CD14-positive monocyte (primary cell): ENCODE measurements around the gene CLEC18A. TPM values are rescaled to one million over a fixed set of nuclear protein-coding genes. Genes with fewer than 3 reads are reported as not detected.

Experiments used
- DNase-seq, 3 donors: peaks; one replicate each; pipeline ENCODE4 v3.0.0-alpha.2; 2011 to 2022
- H2AFZ ChIP-seq: 2 replicates; pipeline ENCODE4 v1.6.0; 2012; ENCODE audit warnings: mild to moderate bottlenecking, low read depth, low read length, inconsistent platforms; ENCODE audit not compliant: insufficient read depth, poor library complexity, severe bottlenecking
- H3K27ac ChIP-seq, 2 donors: 1 replicate in 1 of 2; 2 replicates in 1 of 2; pipeline ENCODE4 v1.5.1; 2012 to 2013; ENCODE audit warnings: low read length in 2 of 2, control low read depth in 1 of 2, inconsistent platforms in 1 of 2, low read depth in 1 of 2, mild to moderate bottlenecking in 1 of 2
- H3K27me3 ChIP-seq, 2 donors: one replicate each; pipeline versions ENCODE4 v1.6.0 to v1.6.1; 2011 to 2013; ENCODE audit warnings: low read length in 2 of 2; ENCODE audit not compliant: control insufficient read depth in 2 of 2, insufficient read depth in 2 of 2
- H3K36me3 ChIP-seq, 2 donors: replicated peaks in 1 of 2; 1 replicate in 1 of 2; 2 replicates in 1 of 2; pipeline versions ENCODE4 v1.5.1 to v1.6.1; 2012 to 2013; ENCODE audit warnings: low read length in 2 of 2, control low read depth in 1 of 2, inconsistent platforms in 1 of 2, mild to moderate bottlenecking in 1 of 2; ENCODE audit not compliant: insufficient read depth in 2 of 2, control insufficient read depth in 1 of 2
- H3K4me1 ChIP-seq, 2 donors: 1 replicate in 1 of 2; 2 replicates in 1 of 2; pipeline versions ENCODE4 v1.5.1 to v1.6.1; 2012 to 2013; ENCODE audit warnings: low read length in 2 of 2, control low read depth in 1 of 2, inconsistent platforms in 1 of 2, mild to moderate bottlenecking in 1 of 2, moderate library complexity in 1 of 2; ENCODE audit not compliant: insufficient read depth in 2 of 2, control insufficient read depth in 1 of 2
- H3K4me2 ChIP-seq: replicated peaks from 2 replicates; pipeline ENCODE3; 2012; ENCODE audit warnings: low read length, moderate library complexity, mild to moderate bottlenecking; ENCODE audit not compliant: poor library complexity, severe bottlenecking; ENCODE audit errors: extremely low read depth
- H3K4me3 ChIP-seq, 3 experiments: fragments of 200-600 bp in 1 of 3; sonication (generic) in 1 of 3; replicated peaks in 1 of 3; 1 replicate in 2 of 3; 2 replicates in 1 of 3; pipeline ENCODE4 v1.5.1; 2011 to 2013; ENCODE audit warnings: low read length in 3 of 3, mild to moderate bottlenecking in 3 of 3, control low read depth in 2 of 3, low read depth in 2 of 3, inconsistent platforms in 1 of 3, moderate library complexity in 1 of 3
- H3K79me2 ChIP-seq: 2 replicates; pipeline ENCODE4 v1.6.0; 2012; ENCODE audit warnings: mild to moderate bottlenecking, control low read depth, inconsistent platforms, low read length, moderate library complexity; ENCODE audit not compliant: insufficient read depth
- H3K9ac ChIP-seq: 2 replicates; pipeline ENCODE4 v1.6.0; 2017; ENCODE audit warnings: low read length, mild to moderate bottlenecking; ENCODE audit not compliant: insufficient read depth, poor library complexity, severe bottlenecking
- H3K9me3 ChIP-seq, 2 donors: replicated peaks in 1 of 2; 1 replicate in 1 of 2; 2 replicates in 1 of 2; pipeline versions ENCODE4 v1.5.1 to v1.6.1; 2012 to 2013; ENCODE audit warnings: low read length in 2 of 2, control low read depth in 1 of 2; ENCODE audit not compliant: control insufficient read depth in 1 of 2, insufficient read depth in 1 of 2
- H4K20me1 ChIP-seq: 2 replicates; pipeline ENCODE4 v1.6.0; 2012; ENCODE audit warnings: mild to moderate bottlenecking, low read length, control low read depth, moderate library complexity; ENCODE audit not compliant: insufficient read depth
- H3K27ac Mint-ChIP-seq, 7 donors: one replicate each; pipeline ENCODE4 v1.8.0; 2020; ENCODE audit warnings: mild to moderate bottlenecking in 7 of 7, mixed read lengths in 7 of 7, moderate library complexity in 6 of 7, inconsistent platforms in 2 of 7
- H3K27me3 Mint-ChIP-seq, 3 donors: one replicate each; pipeline ENCODE4 v1.8.0; 2021 to 2022; ENCODE audit warnings: low read depth in 3 of 3, mild to moderate bottlenecking in 3 of 3, mixed read lengths in 3 of 3, moderate library complexity in 3 of 3, inconsistent platforms in 1 of 3
- H3K36me3 Mint-ChIP-seq, 2 donors: one replicate each; pipeline ENCODE4 v1.8.0; 2020; ENCODE audit warnings: mixed read lengths in 2 of 2, inconsistent platforms in 1 of 2, mild to moderate bottlenecking in 1 of 2
- H3K4me1 Mint-ChIP-seq: one replicate; pipeline ENCODE4 v1.8.0; 2020; ENCODE audit warnings: mild to moderate bottlenecking, mixed read lengths
- H3K4me3 Mint-ChIP-seq, 2 donors: one replicate each; pipeline ENCODE4 v1.8.0; 2020; ENCODE audit warnings: mild to moderate bottlenecking in 2 of 2, mixed read lengths in 2 of 2, moderate library complexity in 1 of 2
- H3K9me3 Mint-ChIP-seq, 7 donors: one replicate each; pipeline ENCODE4 v1.8.0; 2020 to 2022; ENCODE audit warnings: mixed read lengths in 7 of 7, mild to moderate bottlenecking in 6 of 7, moderate library complexity in 6 of 7, inconsistent platforms in 2 of 7
- WGBS: methylation state at CpG from one replicate; pipeline ENCODE4 v1.1.5; 2013; ENCODE audit warnings: missing lambda C conversion rate; ENCODE audit not compliant: insufficient coverage; 5-methylcytosine and 5-hydroxymethylcytosine counted together
- intact Hi-C, 2 donors: fragments of 100-400 bp; cut with micrococcal nuclease; formaldehyde crosslinking; loops; one replicate each; pipeline versions ENCODE4 v1.15.0 to v1.15.1; 2023
- polyA plus RNA-seq, 3 donors: library from polyadenylated mRNA; depleted of rRNA in 1 of 3; unstranded in 2 of 3; stranded (reverse) in 1 of 3; fragments of 300-500 nt in 2 of 3; fragments of >200 nt in 1 of 3; fragmentation: Illumina TruSeq in 2 of 3; gene quantifications; 1 replicate in 2 of 3; 2 replicates in 1 of 3; pipeline ENCODE4 v1.2.3, GENCODE V29; 2012 to 2021
- TF ChIP-seq, protein P1 (sequence below): fragments of 200-600 bp; IDR thresholded peaks from one replicate; pipeline ENCODE4 v1.8.0; 2022; ENCODE audit warnings: antibody characterized with exemption, mild to moderate bottlenecking

The CLEC18A gene
- polyA plus RNA-seq, 3 donors: 2.7 TPM; not detected in 2

DNA sequence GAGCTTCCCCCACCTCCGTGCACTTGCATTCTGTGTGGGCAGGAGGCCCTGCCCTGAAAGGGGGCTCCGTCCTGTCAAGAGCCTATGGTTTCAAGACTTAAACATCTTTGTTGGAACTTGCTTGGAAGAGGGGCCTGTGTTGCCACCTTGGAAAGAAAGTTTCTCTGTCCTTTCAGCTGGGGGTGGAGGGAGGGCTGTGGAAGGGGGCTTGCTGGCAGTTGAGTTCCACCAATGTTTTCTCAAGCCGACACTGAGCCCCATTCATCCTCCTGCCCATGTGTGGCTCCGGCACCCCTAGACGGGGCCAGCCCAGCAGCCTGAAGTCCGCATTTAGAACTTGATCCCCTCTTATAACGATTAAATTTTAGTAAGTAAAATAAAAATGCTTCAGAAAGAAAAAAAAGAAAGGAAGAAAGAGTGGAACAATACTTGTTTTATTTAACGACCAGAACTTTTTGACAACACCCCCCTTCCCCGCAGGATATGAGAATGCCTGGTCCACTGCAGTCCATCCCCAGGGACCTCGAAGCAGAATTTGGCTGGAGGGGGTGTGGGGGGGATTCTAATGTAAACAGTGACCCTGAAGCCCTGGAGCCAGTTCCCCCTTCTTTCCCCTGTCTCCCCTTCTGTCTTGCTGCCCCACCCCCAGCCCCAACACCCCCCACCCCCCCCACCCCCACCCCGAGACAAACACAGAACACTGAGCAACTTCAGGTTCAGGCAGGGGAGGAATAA is 26.9 kb upstream of the CLEC18A start:
- DNase-seq: no peak
- intact Hi-C loops: no loop called here
- no peak overlapping the region for H3K27ac Mint-ChIP-seq
- H3K27me3 ChIP-seq: no peaks in the 10 kb centered on the region
- H4K20me1 ChIP-seq: peaks cover 3% of the 10 kb centered on the region
- H3K36me3 ChIP-seq: peaks cover 51 to 89% of the 10 kb centered on the region in 2 donors
- no peaks in the 10 kb centered on the region for H3K79me2 ChIP-seq
- H3K4me3 ChIP-seq: no peak overlapping the region
- peaks cover 0 to 2% (median 0%) of the 10 kb centered on the region in 7 donors for H3K9me3 Mint-ChIP-seq
- TF ChIP-seq, protein P1, sequence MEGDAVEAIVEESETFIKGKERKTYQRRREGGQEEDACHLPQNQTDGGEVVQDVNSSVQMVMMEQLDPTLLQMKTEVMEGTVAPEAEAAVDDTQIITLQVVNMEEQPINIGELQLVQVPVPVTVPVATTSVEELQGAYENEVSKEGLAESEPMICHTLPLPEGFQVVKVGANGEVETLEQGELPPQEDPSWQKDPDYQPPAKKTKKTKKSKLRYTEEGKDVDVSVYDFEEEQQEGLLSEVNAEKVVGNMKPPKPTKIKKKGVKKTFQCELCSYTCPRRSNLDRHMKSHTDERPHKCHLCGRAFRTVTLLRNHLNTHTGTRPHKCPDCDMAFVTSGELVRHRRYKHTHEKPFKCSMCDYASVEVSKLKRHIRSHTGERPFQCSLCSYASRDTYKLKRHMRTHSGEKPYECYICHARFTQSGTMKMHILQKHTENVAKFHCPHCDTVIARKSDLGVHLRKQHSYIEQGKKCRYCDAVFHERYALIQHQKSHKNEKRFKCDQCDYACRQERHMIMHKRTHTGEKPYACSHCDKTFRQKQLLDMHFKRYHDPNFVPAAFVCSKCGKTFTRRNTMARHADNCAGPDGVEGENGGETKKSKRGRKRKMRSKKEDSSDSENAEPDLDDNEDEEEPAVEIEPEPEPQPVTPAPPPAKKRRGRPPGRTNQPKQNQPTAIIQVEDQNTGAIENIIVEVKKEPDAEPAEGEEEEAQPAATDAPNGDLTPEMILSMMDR: no peak
- peaks cover 70 to 92% of the 10 kb centered on the region in 2 donors for H3K36me3 Mint-ChIP-seq
- H3K27me3 Mint-ChIP-seq: peaks cover 0 to 2% (median 2%) of the 10 kb centered on the region in 3 donors
- H3K4me3 Mint-ChIP-seq: no peak overlapping the region
- H3K4me2 ChIP-seq: no peak overlapping the region
- no peak overlapping the region for H3K9ac ChIP-seq
- 100% methylated on average over 3 of the region's 11 CpGs for WGBS
- H3K9me3 ChIP-seq: no peaks in the 10 kb centered on the region
- H3K4me1 ChIP-seq: no peaks in the 10 kb centered on the region
- no peak overlapping the region for H2AFZ ChIP-seq
- H3K27ac ChIP-seq: no peak overlapping the region
- H3K4me1 Mint-ChIP-seq: no peaks in the 10 kb centered on the region

DNA sequence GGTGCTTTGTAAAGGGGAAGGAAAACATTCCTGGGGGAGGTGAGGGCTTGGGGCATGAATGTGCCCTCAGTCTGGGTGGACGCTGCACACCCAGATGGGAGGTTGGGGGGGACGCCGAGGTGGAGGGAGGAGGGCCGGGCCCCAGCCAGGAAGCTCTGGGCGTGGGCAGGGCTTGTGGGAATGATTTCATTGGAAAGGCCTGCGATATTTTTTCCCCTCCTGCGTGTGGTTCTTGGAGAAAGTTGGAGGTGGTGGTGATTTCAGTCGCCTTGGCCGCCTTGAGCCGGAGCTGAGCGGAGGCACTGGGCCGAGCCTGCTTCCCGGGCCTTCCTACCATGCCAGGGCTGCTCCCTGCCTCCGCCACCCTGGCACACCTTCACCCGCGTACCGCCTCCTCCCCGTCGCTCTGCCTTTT is 26.4 kb upstream of the CLEC18A start:
- DNase-seq: no peak
- no peaks in the 10 kb centered on the region for H3K4me1 Mint-ChIP-seq
- peaks cover 0 to 2% (median 0%) of the 10 kb centered on the region in 7 donors for H3K9me3 Mint-ChIP-seq
- peaks cover 0 to 2% (median 2%) of the 10 kb centered on the region in 3 donors for H3K27me3 Mint-ChIP-seq
- Histone ChIP-seq H3K27ac (no peak overlapping the region), H3K36me3 (peaks cover 53 to 89% of the 10 kb centered on the region in 2 donors), H3K9me3 (no peaks in the 10 kb centered on the region), H3K4me1 (no peaks in the 10 kb centered on the region), H3K4me3 (no peak overlapping the region), H3K79me2 (no peaks in the 10 kb centered on the region), H2AFZ (no peak overlapping the region), H3K4me2 (no peak overlapping the region), H4K20me1 (peaks cover 5% of the 10 kb centered on the region), H3K27me3 (no peaks in the 10 kb centered on the region), H3K9ac (no peak overlapping the region)
- H3K27ac Mint-ChIP-seq: no peak overlapping the region
- TF ChIP-seq, protein P1: no peak
- intact Hi-C loops: no loop called here
- H3K4me3 Mint-ChIP-seq: no peak overlapping the region
- H3K36me3 Mint-ChIP-seq: peaks cover 72 to 92% of the 10 kb centered on the region in 2 donors
- 94% methylated on average over 14 of the region's 19 CpGs for WGBS
